Measurements from ENCODE around the gene ATF7.

GRCh38 chr12:53652366-53652765, 26.2 kb upstream of the ATF7 start:
- TF ChIP-seq PATZ1 (tag by site-specific recombination; IDR thresholded peaks at IDR 0.05) (no peak), CTCF (tag by site-specific recombination; IDR thresholded peaks at IDR 0.05) (no peak), ZNF692 (tag by site-specific recombination; IDR thresholded peaks at IDR 0.05) (no peak), ZNF184 (tag by site-specific recombination; IDR thresholded peaks at IDR 0.05) (no peak), ZNF514 (tag by site-specific recombination; IDR thresholded peaks at IDR 0.05) (no peak), ZNF157 (tag by site-specific recombination; IDR thresholded peaks at IDR 0.05) (no peak)

Data from HEK293 (cell line).